ENCODE measurements around the gene RABGEF1.

Gene RABGEF1

GRCh38 chr7:66859339-66859738, 118.8 kb downstream of the RABGEF1 start:
- DNase-seq (ENCODE audit: low read depth), result no peak

- DNase-seq (ENCODE audit: low read depth), result no peak
These were observed 119.5 kb downstream of the RABGEF1 start for GRCh38 chr7:66859794-66860645.

GRCh38 chr7:66860767-66861166, 120.2 kb downstream of the RABGEF1 start:
- no peak for DNase-seq (ENCODE audit: low read depth)

All from stimulated activated CD8-positive, alpha-beta memory T cell treated with anti-CD3 and anti-CD28 coated beads, Interleukin-15, amount 100 ng/mL, for 24 hours (primary cell).